DMS79 treated with DMSO at 0.1 percent for 48 hours (cell line): ENCODE results near the gene ZNF622.

Experiments
- DNase-seq: peaks from one replicate; lab custom pipeline; 2025; lab: John Stamatoyannopoulos, UW

The ZNF622 gene

GRCh38 chr5:16431490-16431889 is 34.1 kb downstream of the ZNF622 start:
- no peak for DNase-seq

DNA sequence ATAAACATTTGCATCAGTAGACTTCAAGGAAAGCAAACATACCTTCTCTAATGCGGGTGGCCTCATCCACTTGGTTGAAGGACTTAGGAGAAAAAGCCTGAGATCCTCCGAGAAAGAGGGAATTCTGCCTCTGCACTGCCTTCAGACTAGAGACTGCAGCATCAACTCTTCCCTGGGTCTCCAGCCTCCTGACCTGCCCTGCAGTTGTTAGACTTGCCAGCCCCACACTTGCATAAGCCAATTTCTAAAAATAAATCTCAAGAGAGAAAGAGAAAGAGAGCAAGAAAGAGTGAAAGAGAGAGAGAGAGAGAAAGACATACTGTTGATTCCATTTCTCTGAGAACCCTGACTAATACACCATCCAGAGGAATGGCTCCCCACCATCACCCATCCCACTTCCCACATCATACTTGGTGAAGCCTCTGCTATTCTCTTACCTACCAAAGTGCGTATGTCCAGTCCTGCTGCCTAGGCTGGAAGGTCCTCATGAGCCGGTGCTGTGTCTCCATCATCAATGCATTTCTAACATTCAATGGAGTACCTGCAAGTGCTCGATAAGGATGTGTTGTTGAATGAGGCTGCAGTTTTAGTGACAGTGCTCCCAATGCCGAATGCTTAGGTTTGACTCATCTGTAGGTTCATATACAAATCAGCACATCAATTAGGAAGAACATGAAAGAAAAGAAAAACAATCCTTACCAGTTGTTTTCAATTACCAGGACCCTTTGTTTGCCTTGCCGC is 35.1 kb downstream of the ZNF622 start:
- DNase-seq = no peak

DNA sequence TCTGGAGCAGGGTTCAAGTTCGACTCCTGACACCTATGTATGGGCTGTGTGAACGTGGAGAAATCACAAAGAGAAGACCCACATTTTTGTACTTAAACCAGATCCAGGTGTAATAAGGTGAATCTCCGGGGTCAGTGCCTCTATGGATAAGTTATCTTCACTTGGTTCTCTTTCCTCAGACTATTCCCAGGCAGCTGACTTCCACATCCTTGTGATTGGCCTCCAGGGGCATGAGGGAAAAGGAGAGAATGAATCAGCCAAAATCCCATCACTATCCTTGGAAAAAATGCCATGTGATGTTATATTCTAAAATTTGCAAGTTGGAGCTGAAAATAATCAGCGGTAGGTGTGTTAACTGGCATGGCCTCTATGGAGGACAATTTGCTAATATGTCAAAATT is 37.2 kb downstream of the ZNF622 start:
- DNase-seq = no peak

GRCh38 chr5:16427587-16427986 is 38.0 kb downstream of the ZNF622 start:
- DNase-seq = no peak

DNA sequence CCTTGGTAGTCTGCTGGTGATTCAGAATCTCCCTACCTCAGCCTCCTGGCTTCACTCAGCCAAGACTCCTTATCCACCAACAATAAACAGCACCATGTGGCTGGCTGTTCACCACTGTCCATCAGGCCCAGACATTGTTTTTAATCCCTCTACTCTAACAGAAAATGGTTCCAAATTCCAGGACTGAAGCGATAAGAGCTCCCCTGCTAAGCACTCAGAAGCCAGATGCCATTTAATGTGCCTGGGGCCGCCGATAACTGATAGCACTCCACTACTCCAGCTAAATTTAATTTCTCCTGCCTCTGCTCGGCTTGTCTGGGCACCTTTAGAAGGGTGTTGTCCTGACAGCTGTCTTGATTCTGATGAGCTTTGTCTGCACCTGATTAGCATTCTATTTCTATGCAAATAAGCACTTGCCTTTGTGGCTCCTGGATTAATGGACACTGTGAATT is 47.1 kb downstream of the ZNF622 start:
- DNase-seq = no peak

DNA sequence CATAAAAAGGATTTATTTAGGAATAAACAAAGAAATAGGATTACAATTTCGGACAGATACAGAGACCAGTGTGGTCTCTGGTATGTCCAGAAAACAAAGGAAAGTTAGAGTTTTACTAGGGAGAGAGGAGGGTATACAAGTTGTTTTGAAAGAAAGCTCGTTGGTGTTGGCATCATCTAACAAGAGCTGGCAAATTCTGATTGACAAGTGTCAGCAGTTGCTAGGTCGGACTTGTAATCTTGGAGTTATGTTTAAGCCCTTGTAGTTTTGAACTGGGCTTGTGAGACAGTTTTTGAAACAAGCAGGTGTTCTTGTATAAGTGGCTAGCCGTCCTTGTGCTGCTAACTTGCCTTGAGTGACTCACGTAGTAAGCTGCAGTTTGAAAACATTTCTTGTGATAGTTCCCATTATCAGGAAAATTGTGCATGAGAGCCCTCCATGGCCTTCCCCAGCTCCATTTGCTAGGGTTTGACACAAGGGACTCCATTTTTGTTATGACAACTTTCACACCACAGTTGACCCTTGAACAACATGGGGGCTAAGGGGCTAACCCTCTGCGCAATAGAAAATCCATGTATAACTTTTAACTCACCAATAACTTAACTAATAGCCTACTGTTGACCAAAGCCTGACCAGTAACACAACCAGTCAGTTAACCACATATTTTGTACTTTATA is 48.1 kb downstream of the ZNF622 start:
- no peak for DNase-seq

DNA sequence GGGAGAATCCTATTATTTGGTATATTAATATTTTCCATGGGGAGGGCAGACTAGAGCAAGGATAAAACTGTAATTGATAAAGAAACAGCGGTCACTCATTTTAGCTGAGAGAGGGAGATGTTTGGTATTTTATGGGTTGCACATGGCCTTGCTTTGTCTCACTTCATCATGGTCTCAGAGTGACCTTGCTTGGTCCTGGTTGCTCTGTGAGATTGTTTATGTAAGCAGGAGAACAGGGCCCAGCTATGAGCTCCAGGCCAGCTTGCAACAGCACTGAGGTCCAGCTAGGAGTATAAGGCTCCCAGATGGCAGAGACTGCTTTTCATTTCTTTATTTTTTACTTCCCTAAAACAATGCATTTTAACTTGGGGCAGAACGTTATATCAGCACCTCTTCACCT is 50.7 kb downstream of the ZNF622 start:
- DNase-seq = no peak

GRCh38 chr5:16413166-16413860 is 52.3 kb downstream of the ZNF622 start:
- no peak for DNase-seq

- DNase-seq = no peak
Measured at GRCh38 chr5:16412556-16412955, 53.0 kb downstream of the ZNF622 start.

DNA sequence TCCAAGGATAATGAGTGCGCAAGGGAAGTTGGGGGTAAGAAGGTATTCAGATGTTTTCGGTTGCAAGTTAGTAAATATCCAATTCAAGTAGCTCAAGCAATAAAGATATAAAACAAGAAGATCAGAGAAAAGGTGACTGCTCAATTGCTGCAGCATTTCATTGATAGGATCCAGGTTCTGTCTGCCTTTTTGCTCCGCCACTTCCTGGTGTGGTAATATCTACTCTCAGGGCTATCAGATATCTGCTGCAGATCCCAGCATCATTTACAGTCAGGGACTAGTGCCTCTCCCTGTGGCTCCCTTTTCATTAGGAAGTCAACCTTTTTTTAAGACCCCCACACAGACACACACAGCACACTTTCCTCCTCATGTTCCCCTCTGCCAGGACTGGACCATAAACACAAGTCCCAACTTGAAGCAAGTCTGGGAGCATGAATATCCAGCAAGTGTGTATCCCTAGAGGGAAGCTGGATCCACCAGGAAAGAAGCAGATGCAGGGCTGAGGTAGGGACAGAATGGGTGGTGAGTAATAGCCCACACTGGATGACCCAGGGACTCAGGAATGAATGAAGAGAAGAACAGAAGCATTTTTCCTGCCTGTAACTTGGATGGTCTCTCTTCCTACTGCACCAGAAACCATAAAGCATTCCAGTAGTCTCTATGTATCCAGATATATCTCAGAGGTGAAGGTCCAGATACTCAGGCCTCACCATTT is 53.7 kb downstream of the ZNF622 start:
- DNase-seq = no peak

DNA sequence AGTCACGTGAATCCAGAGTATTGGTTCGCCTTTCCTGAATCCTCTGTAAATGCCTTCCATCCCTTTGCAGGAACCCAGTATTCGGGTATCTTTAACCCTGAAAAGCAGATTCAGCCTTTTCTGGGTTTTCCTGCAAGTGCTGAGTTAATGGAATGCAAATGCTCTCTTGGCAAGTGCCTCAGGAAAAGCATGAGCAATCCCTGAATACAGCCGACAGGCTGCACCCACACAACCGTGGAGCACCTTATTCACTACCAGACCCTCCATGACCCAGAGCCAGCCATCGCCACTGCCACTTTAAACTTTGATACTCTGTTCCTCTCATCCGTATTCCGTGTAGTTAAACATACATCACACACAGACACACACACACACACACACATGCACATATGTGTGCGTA is 54.4 kb downstream of the ZNF622 start:
- no peak for DNase-seq

DNA sequence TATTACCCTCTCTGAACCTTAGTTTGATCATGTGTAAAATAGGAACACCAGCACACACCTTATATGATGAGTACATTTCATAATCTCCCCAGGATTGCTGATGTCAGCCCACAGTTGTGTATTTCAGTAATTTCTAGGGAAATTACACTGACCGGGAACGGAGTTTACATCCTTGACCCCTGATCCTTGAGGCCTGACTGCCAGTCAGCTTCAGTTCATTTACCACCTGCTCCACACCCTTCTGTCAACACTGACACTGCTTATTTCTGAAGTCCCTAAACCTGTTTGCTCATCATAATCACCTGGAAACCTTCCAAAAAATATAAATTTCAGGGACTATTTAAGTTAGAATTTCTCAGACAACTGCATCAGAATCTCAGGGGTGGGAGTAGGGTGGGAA is 55.3 kb downstream of the ZNF622 start:
- no peak for DNase-seq

DNA sequence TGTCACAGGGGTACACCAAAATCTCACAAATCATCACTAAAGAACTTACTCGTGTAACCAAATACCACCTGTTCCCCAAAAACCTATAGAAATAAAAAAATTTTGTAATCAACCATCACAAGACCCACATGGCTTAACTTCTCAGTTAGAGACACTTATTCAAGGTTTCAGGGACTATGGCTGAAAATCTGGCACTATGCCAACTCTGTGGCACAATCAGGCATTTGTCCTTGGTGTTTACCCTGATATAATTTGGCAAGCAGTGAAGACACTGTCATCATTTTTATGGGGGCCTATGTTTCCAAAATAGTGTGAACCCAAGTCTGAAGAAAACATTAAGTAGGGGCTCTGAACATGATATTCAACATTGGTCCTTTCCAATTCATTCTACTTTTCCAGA is 59.0 kb downstream of the ZNF622 start:
- DNase-seq = no peak

DNA sequence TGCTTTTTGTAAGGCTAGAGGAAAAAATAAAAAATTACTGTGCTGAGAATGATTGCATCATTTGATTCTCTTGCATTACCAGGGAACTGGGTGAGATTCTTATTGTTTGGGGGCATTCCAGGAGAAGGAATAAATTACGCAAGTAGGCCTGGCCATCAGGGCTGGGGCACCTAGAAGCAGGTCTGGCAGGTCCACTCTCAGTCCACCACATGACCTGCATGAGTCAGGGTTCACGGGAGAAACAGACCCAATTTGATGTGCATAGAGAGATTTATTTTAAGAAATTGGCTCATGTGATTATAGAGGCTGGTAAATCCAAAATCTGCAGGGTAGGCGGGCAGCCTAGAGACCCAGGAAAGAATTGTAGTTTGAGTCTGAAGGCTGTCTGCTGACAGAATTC is 59.6 kb downstream of the ZNF622 start:
- DNase-seq = no peak
